ENCODE data around the gene RAD18.

Gene RAD18

GRCh38 chr3:8986741-8987140 is 23.5 kb upstream of the RAD18 start:
- DNase-seq (ENCODE audit: low read depth): no peak
- no peak overlapping the region for H3K4me3 ChIP-seq (ENCODE audit: low read length)
- TF ChIP-seq CTCF (conservative IDR thresholded peaks at IDR 0.05; ENCODE audit: low read depth, low read length): no peak

GRCh38 chr3:8985876-8986275 is 22.6 kb upstream of the RAD18 start:
- no peak overlapping the region for H3K4me3 ChIP-seq (ENCODE audit: low read length)
- no peak for DNase-seq (ENCODE audit: low read depth)
- TF ChIP-seq CTCF (conservative IDR thresholded peaks at IDR 0.05; ENCODE audit: low read depth, low read length): no peak

- no peak overlapping the region for H3K4me3 ChIP-seq (ENCODE audit: low read length)
- DNase-seq (ENCODE audit: low read depth): no peak
- TF ChIP-seq CTCF (conservative IDR thresholded peaks at IDR 0.05; ENCODE audit: low read depth, low read length): no peak
These were observed 22.1 kb upstream of the RAD18 start for GRCh38 chr3:8985411-8985831.

- no peak overlapping the region for H3K4me3 ChIP-seq (ENCODE audit: low read length)
- TF ChIP-seq CTCF (conservative IDR thresholded peaks at IDR 0.05; ENCODE audit: low read depth, low read length): no peak
- DNase-seq (ENCODE audit: low read depth): no peak
These were observed 21.3 kb upstream of the RAD18 start for GRCh38 chr3:8984526-8984925.

GRCh38 chr3:8984081-8984480 is 20.8 kb upstream of the RAD18 start:
- no peak for DNase-seq (ENCODE audit: low read depth)
- no peak for TF ChIP-seq CTCF (conservative IDR thresholded peaks at IDR 0.05; ENCODE audit: low read depth, low read length)
- H3K4me3 ChIP-seq (ENCODE audit: low read length): no peak overlapping the region

- no peak for DNase-seq (ENCODE audit: low read depth)
- no peak for TF ChIP-seq CTCF (conservative IDR thresholded peaks at IDR 0.05; ENCODE audit: low read depth, low read length)
- no peak overlapping the region for H3K4me3 ChIP-seq (ENCODE audit: low read length)
These were observed 20.3 kb upstream of the RAD18 start for GRCh38 chr3:8983591-8983990.

- no peak for TF ChIP-seq CTCF (conservative IDR thresholded peaks at IDR 0.05; ENCODE audit: low read depth, low read length)
- H3K4me3 ChIP-seq (ENCODE audit: low read length): no peak overlapping the region
- DNase-seq (ENCODE audit: low read depth): no peak
These were observed 19.8 kb upstream of the RAD18 start for GRCh38 chr3:8983026-8983425.

Data from retinal pigment epithelial cell (primary cell).